Measurements from ENCODE around the gene GALNT10. TPM values are rescaled to one million over a fixed set of nuclear protein-coding genes. Genes with fewer than 3 reads are reported as not detected.

Gene GALNT10
- total and polyA plus RNA-seq, 9 of the 15 experiments (the other 6 are each of a cell fraction or from before 2014, with no cell fraction given) = 4.6 to 37.1 (median 13.3) TPM

DNA sequence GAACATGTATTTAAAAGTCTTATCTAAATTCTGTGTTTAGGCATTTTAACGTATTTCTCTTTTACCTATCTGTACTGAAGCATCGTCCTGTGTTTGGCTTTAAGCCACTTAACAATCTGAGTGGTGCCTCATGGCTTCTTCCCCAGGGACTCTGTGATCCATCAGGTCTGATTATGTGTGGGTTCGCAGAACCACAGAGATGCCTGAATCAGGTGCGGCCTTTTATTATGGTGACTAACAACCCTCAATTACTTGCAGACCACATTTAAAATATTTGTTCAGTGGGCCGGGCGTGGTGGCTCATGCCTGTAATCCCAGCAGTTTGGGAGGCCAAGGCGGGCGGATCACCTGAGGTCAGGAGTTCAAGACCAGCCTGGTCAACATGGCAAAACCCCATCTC lies 215.7 kb downstream of the GALNT10 start (continued):
- TF ChIP-seq, protein P1, sequence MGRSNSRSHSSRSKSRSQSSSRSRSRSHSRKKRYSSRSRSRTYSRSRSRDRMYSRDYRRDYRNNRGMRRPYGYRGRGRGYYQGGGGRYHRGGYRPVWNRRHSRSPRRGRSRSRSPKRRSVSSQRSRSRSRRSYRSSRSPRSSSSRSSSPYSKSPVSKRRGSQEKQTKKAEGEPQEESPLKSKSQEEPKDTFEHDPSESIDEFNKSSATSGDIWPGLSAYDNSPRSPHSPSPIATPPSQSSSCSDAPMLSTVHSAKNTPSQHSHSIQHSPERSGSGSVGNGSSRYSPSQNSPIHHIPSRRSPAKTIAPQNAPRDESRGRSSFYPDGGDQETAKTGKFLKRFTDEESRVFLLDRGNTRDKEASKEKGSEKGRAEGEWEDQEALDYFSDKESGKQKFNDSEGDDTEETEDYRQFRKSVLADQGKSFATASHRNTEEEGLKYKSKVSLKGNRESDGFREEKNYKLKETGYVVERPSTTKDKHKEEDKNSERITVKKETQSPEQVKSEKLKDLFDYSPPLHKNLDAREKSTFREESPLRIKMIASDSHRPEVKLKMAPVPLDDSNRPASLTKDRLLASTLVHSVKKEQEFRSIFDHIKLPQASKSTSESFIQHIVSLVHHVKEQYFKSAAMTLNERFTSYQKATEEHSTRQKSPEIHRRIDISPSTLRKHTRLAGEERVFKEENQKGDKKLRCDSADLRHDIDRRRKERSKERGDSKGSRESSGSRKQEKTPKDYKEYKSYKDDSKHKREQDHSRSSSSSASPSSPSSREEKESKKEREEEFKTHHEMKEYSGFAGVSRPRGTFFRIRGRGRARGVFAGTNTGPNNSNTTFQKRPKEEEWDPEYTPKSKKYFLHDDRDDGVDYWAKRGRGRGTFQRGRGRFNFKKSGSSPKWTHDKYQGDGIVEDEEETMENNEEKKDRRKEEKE (IDR thresholded peaks at IDR 0.05; ENCODE audit: borderline replicate concordance in 1 of 2, control insufficient read depth in 1 of 2, low read depth in 2 of 2, low read length in 1 of 2) = no peak
- TF ChIP-seq SMARCA4 (IDR thresholded peaks at IDR 0.05) (no peak), NUFIP1 (IDR thresholded peaks at IDR 0.05; ENCODE audit: partially characterized antibody) (no peak), GTF2B (IDR thresholded peaks at IDR 0.05; ENCODE audit: extremely low read depth, insufficient read length) (no peak), MAX (CRISPR knock-in tag; IDR thresholded peaks at IDR 0.05) (no peak), ZSCAN29 (IDR thresholded peaks at IDR 0.05) (no peak), MCM7 (IDR thresholded peaks at IDR 0.05) (no peak), SRSF7 (optimal IDR thresholded peaks at IDR 0.05; ENCODE audit: low read depth, low read length) (no peak), PCBP2 (IDR thresholded peaks at IDR 0.05; ENCODE audit: low read depth, low read length, poor library complexity, severe bottlenecking) (no peak)

Measured in K562 (cell line).